GM21528 (cell line): Measurements from ENCODE around the gene LRRK1.
"Not testable (repeated sequence)": the region's sequence is repeated elsewhere in the genome, so short reads cannot be mapped to it uniquely, and the experiment has no call there.

ENCODE experiments used
- ATAC-seq: cut with Tn5 transposase; IDR thresholded peaks from one replicate; pipeline ENCODE4 v1.9.1; 2021; ENCODE audit warnings: mild to moderate bottlenecking, moderate library complexity; ENCODE audit not compliant: unreplicated experiment, low FRiP score

Gene LRRK1

GRCh38 chr15:101064795-101065569, 145.8 kb downstream of the LRRK1 start:
- no peak for ATAC-seq

- ATAC-seq: no peak
Measured at GRCh38 chr15:101065570-101066221, 146.5 kb downstream of the LRRK1 start.

GRCh38 chr15:101066501-101067408, 147.6 kb downstream of the LRRK1 start:
- ATAC-seq: no peak

- no peak for ATAC-seq
Measured at GRCh38 chr15:101067660-101068522, 148.7 kb downstream of the LRRK1 start.

GRCh38 chr15:101068523-101068960, 149.4 kb downstream of the LRRK1 start:
- ATAC-seq: no peak

GRCh38 chr15:101068961-101069653, 149.9 kb downstream of the LRRK1 start:
- ATAC-seq: no peak

GRCh38 chr15:101069654-101069973, 150.5 kb downstream of the LRRK1 start:
- ATAC-seq: no peak

GRCh38 chr15:101070024-101070423, 150.9 kb downstream of the LRRK1 start:
- no peak for ATAC-seq

- ATAC-seq: no peak
Measured at GRCh38 chr15:101070502-101071273, 151.5 kb downstream of the LRRK1 start.

GRCh38 chr15:101071651-101072050, 152.5 kb downstream of the LRRK1 start:
- ATAC-seq: no peak

GRCh38 chr15:101072235-101072634, 153.1 kb downstream of the LRRK1 start:
- not testable (repeated sequence) for ATAC-seq

GRCh38 chr15:101077806-101078668, 158.9 kb downstream of the LRRK1 start:
- ATAC-seq: not testable (repeated sequence)

- no peak for ATAC-seq
Measured at GRCh38 chr15:101078669-101079323, 159.6 kb downstream of the LRRK1 start.

GRCh38 chr15:101081900-101082299, 162.7 kb downstream of the LRRK1 start:
- no peak for ATAC-seq

GRCh38 chr15:101083336-101084045, 164.3 kb downstream of the LRRK1 start:
- ATAC-seq: no peak

GRCh38 chr15:101084801-101085200, 165.6 kb downstream of the LRRK1 start:
- no peak for ATAC-seq

GRCh38 chr15:101085311-101085700, 166.1 kb downstream of the LRRK1 start:
- ATAC-seq: no peak
